Cerebellar nuclear complex (tissue), 1 donor: ENCODE results near the gene SLC35F4.
A peak's percentile ranks its signal among the peaks of the same experiment; 100 is the strongest.
"Not testable (repeated sequence)": the region's sequence is repeated elsewhere in the genome, so short reads cannot be mapped to it uniquely, and the experiment has no call there.

Source experiments
- DNase-seq, 2 experiments: peaks; one replicate each; lab custom pipeline; 2025; lab: John Stamatoyannopoulos, UW

SLC35F4 gene

GRCh38 chr14:57865403-57866198 is at the start of gene SLC35F4:
SLC35F4 (minus strand) TSS chr14:57866092.
- no peak for DNase-seq

- no peak for DNase-seq
These were observed 43.7 kb upstream of the SLC35F4 start for GRCh38 chr14:57909626-57910025.

DNA sequence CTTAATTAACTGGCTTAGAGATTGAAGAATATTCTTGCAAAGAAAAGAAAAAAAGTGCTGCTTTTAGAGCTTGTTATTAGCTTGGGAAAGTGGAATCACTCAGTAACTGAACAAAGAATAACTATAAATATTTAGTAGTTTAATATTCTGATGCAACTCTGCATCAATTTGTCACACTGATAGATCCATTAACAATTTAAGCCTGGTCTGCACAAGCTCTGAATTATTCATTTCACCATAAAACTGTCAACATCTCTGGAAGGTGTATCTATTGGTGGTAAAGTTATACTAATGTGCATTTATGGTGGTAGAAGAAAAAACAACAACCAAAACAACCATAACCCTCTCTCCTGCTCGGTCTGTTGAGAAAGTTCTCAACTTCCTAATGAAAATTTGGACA is 38.1 kb upstream of the SLC35F4 start:
- no peak for DNase-seq

- DNase-seq: no peak
These were observed 33.1 kb upstream of the SLC35F4 start for GRCh38 chr14:57898837-57899572.

DNA sequence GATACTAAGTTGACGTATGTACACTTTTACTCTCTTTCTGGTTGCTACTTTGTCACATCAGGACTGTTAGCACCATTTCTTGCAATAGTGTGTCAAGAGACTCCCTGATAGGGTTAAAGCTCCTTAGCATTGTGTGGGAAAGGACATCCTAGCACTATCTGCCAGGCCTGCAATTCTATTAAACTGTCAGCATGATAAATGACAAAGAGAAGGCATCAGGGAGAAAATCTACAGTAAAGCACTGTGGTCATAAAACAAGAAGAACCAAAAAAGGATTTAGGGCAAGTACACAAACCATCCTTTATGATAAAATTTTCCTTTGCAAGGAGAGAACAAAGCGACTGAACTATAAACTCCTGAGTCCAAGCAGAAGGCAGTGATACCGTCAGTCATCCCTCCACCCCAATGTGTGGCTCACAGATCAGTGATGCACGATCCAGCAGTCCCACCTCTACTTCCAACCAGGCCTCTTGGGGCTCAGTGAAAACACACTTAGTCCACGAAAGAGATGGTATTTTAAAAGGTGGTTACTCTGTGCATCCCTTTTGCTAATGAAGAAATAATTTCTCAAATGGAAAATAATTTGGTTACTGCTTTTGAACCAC is 31.4 kb upstream of the SLC35F4 start:
- no peak for DNase-seq

DNA sequence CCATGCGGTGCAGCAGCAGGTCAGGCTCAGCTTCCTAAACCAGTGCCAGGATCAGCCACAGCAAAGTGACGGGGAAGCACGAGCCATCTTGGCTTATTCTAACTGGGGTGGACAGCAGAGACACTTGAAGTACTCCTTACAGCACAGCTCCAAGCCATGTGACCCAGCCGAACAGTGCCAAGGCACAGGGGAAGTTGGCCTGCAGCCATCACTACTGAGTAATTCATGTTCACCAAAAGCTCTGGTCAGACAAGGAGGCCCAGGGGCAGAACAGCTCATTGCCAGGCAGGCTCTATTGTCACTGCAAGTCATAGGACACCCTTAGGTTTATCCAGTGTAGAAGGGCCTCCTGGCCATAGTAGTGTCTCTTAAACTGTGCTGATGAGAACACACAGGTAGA is 23.4 kb upstream of the SLC35F4 start:
- DNase-seq: peak; percentile 70 to 95

DNA sequence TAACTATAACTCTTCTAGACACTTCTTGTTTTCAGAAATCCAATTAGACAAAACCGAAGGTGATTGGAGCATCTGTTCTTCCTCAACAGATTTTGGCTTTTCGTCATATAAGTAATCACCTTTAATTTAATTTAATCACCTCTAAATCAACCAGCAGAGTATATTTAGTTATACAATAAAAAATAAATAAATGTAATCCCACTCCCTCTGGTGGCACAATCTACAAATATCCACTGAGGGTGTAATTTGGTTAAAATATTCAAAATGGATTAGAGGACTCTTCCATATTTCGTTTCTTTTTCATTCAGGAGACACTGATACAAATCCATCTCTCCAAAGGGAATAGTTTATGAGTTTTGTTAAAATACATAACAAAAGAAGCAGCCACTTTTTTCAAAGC is 18.3 kb upstream of the SLC35F4 start:
- no peak for DNase-seq

GRCh38 chr14:57883061-57883460 is 17.2 kb upstream of the SLC35F4 start:
- DNase-seq: no peak

DNA sequence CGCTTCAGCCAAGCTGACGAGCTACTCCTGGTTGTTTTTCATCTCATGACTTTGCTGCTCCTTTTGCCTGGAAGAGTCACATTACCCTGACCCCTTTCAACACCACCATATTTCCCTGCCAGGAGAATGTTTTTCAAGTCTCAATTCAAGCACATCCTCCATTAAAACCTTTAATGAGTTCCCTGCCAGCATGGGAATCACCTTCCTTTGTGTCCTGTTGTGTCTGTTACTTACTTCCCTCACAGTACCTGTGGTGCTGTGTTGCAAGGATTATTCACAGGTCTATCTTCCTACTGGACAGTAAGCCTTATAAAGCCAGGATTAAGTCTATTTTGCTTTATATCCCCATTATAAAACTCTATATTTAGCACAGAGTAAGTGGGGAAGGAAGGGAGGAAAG is 13.6 kb upstream of the SLC35F4 start:
- no peak for DNase-seq

- no peak for DNase-seq
These were observed 10.1 kb upstream of the SLC35F4 start for GRCh38 chr14:57875985-57876384.

DNA sequence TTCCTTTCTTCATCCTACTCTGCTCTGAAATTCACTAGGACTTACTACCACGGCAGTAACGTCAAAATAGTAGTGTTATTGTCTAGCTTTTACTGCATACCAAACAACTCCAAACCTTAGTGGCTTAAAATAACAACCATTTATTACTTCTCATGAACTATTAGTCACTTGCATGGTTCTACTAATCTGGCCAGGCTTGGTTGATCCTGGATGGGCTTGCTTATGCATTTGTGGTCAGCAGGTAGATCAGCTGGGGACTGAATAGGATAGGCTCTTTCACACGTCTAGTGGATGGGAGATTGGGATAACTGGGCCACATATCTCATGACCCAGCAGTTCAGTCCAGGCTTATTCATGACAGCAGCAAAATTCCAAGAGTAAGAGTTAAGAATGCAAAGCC is 9.4 kb upstream of the SLC35F4 start:
- no peak for DNase-seq

GRCh38 chr14:57871459-57872080 is 5.7 kb upstream of the SLC35F4 start:
- peak in 1 of 2 experiments; percentile 8 for DNase-seq

DNA sequence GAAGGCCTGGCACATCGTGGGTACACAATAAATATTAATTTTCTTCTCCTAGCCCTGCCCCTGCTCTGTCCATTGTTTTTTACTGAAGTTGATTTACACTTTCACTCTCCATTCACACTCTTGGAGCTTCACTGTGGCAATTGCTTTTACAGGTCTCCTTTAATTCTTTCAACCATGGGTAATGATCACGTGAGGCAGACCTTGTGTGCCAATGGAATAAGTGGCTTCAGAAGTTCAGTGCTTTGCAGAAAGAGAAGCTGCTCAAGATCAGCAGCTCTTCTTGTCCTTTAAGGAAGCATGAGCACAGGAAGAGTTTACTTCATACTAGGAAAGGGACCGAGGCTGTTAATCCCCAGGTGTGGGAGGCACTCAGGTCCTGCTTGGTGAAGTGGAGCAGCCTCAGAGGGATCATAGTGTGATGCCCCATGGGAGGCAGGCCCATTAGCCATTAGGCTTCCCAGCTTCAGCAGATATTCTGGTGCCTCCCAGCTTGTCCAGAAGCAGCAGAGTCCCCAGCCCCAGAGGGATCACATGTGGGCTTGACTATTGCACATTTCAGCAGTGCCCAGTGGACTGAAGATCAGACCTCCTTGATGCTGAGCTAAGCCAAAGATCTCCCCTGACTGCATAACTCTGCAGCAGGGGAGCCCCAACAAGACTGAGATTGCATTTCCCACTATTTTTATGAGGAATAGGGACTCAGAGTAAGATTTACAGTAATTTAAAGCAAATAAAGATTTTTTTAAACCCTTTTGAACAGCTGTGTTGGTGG is 5.0 kb upstream of the SLC35F4 start:
- DNase-seq: no peak

- DNase-seq: no peak
These were observed 3.7 kb upstream of the SLC35F4 start for GRCh38 chr14:57869617-57870016.

- no peak for DNase-seq
These were observed 360 bp upstream of the SLC35F4 start for GRCh38 chr14:57866199-57866705.

- no peak for DNase-seq
These were observed 858 bp downstream of the SLC35F4 start for GRCh38 chr14:57865066-57865402.

- peak in 1 of 2 experiments; percentile 25 for DNase-seq
These were observed 1.2 kb downstream of the SLC35F4 start for GRCh38 chr14:57864659-57865058.

- DNase-seq: peak; percentile 17 to 72
These were observed 2.4 kb downstream of the SLC35F4 start for GRCh38 chr14:57863471-57863870.

- not testable (repeated sequence) for DNase-seq
These were observed 10.2 kb downstream of the SLC35F4 start for GRCh38 chr14:57855666-57856065.

DNA sequence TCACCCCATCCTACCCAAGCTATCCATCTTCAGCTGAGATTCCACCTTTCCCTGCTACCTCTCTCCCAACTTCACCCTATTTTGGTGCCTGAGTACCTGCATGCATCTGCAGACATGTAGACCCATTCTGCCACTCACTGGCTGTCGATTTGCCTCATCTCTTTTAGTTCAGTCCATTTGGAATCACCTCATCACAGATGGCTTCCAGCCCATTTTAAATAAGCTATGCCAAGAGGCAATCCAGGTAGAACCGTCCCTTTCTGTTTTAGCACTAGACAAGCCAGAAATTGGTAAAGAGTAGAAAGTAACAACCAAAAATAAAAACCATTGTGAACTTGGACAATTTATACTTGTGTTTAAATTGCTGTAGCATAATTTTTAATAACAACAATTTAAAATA is 11.3 kb downstream of the SLC35F4 start:
- peak in 1 of 2 experiments; percentile 16 for DNase-seq

GRCh38 chr14:57851354-57851753 is 14.5 kb downstream of the SLC35F4 start:
- DNase-seq: no peak

DNA sequence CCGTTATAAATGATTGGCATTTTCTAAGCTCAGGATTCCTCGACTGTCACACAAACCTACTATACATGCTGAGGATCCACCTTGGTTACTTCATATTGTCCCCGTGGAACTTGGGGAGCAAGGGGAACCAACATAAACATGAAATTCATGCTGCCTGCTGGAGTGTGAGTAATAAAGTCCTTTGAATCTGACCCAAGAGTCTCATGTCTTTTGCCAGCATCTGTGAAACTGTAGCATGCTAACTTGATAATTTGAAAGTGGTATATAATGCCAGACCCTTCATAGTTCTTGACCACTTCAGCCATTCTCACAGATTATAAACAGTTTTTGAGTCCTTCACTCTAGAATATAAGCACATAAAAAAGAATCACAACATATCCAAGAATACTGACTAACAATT is 17.1 kb downstream of the SLC35F4 start:
- no peak for DNase-seq
